Adrenal gland (tissue), 12 donors: Measurements from ENCODE around the gene TRIP11. TPM values are rescaled to one million over a fixed set of nuclear protein-coding genes. Genes with fewer than 3 reads are reported as not detected.

Experiments used
- DNase-seq, 7 donors: peaks; one replicate each; pipeline ENCODE4 v3.0.0-alpha.2; 2019 to 2020
- H3K27ac ChIP-seq, 5 donors: fragments of 200-600 bp; sonication (generic) in 4 of 5; 1 replicate in 3 of 5; 2 replicates in 2 of 5; pipeline versions ENCODE4 v1.5.1 to v1.8.0; 2016 to 2020; ENCODE audit warnings: mild to moderate bottlenecking in 1 of 5
- H3K27me3 ChIP-seq: fragments of 200-600 bp; 2 replicates; pipeline ENCODE4 v1.8.0; 2021
- H3K36me3 ChIP-seq, 2 donors: fragments of 200-600 bp; replicated peaks in 1 of 2; 1 replicate in 1 of 2; 2 replicates in 1 of 2; pipeline versions ENCODE4 v1.5.1 to v1.8.0; 2018 to 2022
- H3K4me1 ChIP-seq, 2 donors: fragments of 200-600 bp; replicated peaks in 1 of 2; 1 replicate in 1 of 2; 2 replicates in 1 of 2; pipeline versions ENCODE4 v1.5.1 to v1.8.0; 2018 to 2021
- H3K4me3 ChIP-seq, 4 donors: fragments of 200-600 bp; sonication (generic) in 3 of 4; one replicate each; pipeline ENCODE4 v1.5.1; 2016 to 2018
- H3K9me3 ChIP-seq, 3 donors: fragments of 200-600 bp; sonication (generic) in 1 of 3; replicated peaks in 1 of 3; 1 replicate in 2 of 3; 2 replicates in 1 of 3; pipeline versions ENCODE4 v1.5.1 to v1.8.0; 2016 to 2021
- CTCF ChIP-seq, 6 experiments: fragments of 450-650 bp in 4 of 6; fragments of 200-600 bp in 2 of 6; sonication (generic) in 1 of 6; IDR thresholded peaks; 1 replicate in 5 of 6; 2 replicates in 1 of 6; pipeline versions ENCODE4 v1.5.1 to v1.8.0; 2016 to 2021; ENCODE audit warnings: antibody characterized with exemption in 6 of 6, mild to moderate bottlenecking in 2 of 6, moderate library complexity in 1 of 6
- POLR2A ChIP-seq, 2 donors: fragments of 450-650 bp; IDR thresholded peaks; one replicate each; pipeline ENCODE4 v1.6.1; 2017; ENCODE audit warnings: antibody characterized with exemption in 2 of 2, mild to moderate bottlenecking in 2 of 2, moderate library complexity in 1 of 2
- WGBS, 4 donors: extraction: QIAGEN DNeasy Blood & Tissue Kit in 2 of 4; methylation state at CpG; one replicate each; pipeline versions ENCODE4 v1.1.5 to v1.1.7; 2013 to 2017; 5-methylcytosine and 5-hydroxymethylcytosine counted together
- intact Hi-C, 2 donors: fragments of 100-400 bp; cut with DNase I; formaldehyde crosslinking; loops; one replicate each; pipeline versions ENCODE4 v1.14.1 to v1.15.0; 2022 to 2023
- polyA plus RNA-seq, 3 donors: library from polyadenylated mRNA; stranded (reverse); fragments of 200-250 nt in 2 of 3; fragments of 350-450 nt in 1 of 3; fragmentation: Illumina TruSeq in 1 of 3; extraction: RNeasy Lipid Tissue Mini Kit (QIAGEN cat#74804) in 1 of 3; gene quantifications; one replicate each; pipeline ENCODE4 v1.2.3, GENCODE V29; 2013 to 2014
- total RNA-seq, 9 donors: library from RNA; depleted of rRNA in 4 of 9; stranded (reverse); fragments of >200 nt in 4 of 9; fragments of 120-200 nt in 1 of 9; fragmentation: NEBNext Ultra II Directional in 1 of 9; extraction: Animal tissue kit (Norgen Biotek cat#: 25700) in 1 of 9; gene quantifications; one replicate each; pipeline versions ENCODE4 v1.1.0 to v1.2.4, GENCODE V29; 2013 to 2023
- donor health status: healthy with polysubstance abuse.
- donor health status: Bipolar disorder and iron deficiency.
- donor health status: DM: yes; HTN: yes; CAD: no.
- donor health status: DM: no; HTN: no; CAD: no.
- donor health status: DM: no; HTN: no; CAD: no.
- donor health status: DM: yes; HTN: yes; CAD: no.

Gene TRIP11
- total and polyA plus RNA-seq, 12 donors = 3.6 to 67.4 (median 34.7) TPM

GRCh38 chr14:91985521-91986255 is 54.2 kb downstream of the TRIP11 start:
- H3K27ac ChIP-seq = peak overlapping the region in 2 of 5 donors; percentile 12 to 18
- H3K27me3 ChIP-seq = no peaks in the 10 kb centered on the region
- TF ChIP-seq CTCF (IDR thresholded peaks at IDR 0.05) (no peak), POLR2A (IDR thresholded peaks at IDR 0.05) (no peak)
- peak in 1 of 7 donors; percentile 24 for DNase-seq
- peaks cover 6 to 29% of the 10 kb centered on the region in 2 donors for H3K4me1 ChIP-seq
- H3K9me3 ChIP-seq = no peaks in the 10 kb centered on the region
- H3K4me3 ChIP-seq = no peak overlapping the region
- 31 to 46% (median 40%) methylated on average over 4 of the region's 4 CpGs for WGBS, 4 donors
- peaks cover 0 to 18% of the 10 kb centered on the region in 2 donors for H3K36me3 ChIP-seq
- intact Hi-C loops = no loop called here

- no peak for DNase-seq
- Histone ChIP-seq H3K9me3 (no peaks in the 10 kb centered on the region), H3K27ac (peak overlapping the region in 2 of 5 donors; percentile 12 to 18), H3K4me3 (no peak overlapping the region), H3K36me3 (peaks cover 0 to 18% of the 10 kb centered on the region in 2 donors), H3K27me3 (no peaks in the 10 kb centered on the region), H3K4me1 (peaks cover 6 to 35% of the 10 kb centered on the region in 2 donors)
- WGBS, 4 donors = 79 to 87% (median 87%) methylated on average over 4 of the region's 4 CpGs
- intact Hi-C loops = no loop called here
- TF ChIP-seq CTCF (IDR thresholded peaks at IDR 0.05) (no peak), POLR2A (IDR thresholded peaks at IDR 0.05) (no peak)
Measured at GRCh38 chr14:91985008-91985407, 54.9 kb downstream of the TRIP11 start.

- no peaks in the 10 kb centered on the region for H3K9me3 ChIP-seq
- no peak overlapping the region for H3K4me3 ChIP-seq
- TF ChIP-seq CTCF (IDR thresholded peaks at IDR 0.05) (no peak), POLR2A (IDR thresholded peaks at IDR 0.05) (no peak)
- no peaks in the 10 kb centered on the region for H3K27me3 ChIP-seq
- WGBS, 4 donors = 65 to 87% (median 78%) methylated on average over 4 of the region's 4 CpGs
- intact Hi-C loops = no loop called here
- peaks cover 0 to 18% of the 10 kb centered on the region in 2 donors for H3K36me3 ChIP-seq
- no peak for DNase-seq
- H3K27ac ChIP-seq = no peak overlapping the region
- peaks cover 6 to 35% of the 10 kb centered on the region in 2 donors for H3K4me1 ChIP-seq
Measured at GRCh38 chr14:91983588-91983987, 56.3 kb downstream of the TRIP11 start.

- no peaks in the 10 kb centered on the region for H3K9me3 ChIP-seq
- H3K36me3 ChIP-seq = peaks cover 0 to 6% of the 10 kb centered on the region in 2 donors
- H3K27ac ChIP-seq = peak overlapping the region in 2 of 5 donors; percentile 39 to 54
- H3K4me1 ChIP-seq = peaks cover 0 to 18% of the 10 kb centered on the region in 2 donors
- peak in 1 of 7 donors; percentile 24 for DNase-seq
- H3K27me3 ChIP-seq = no peaks in the 10 kb centered on the region
- H3K4me3 ChIP-seq = no peak overlapping the region
- intact Hi-C loops = no loop called here
- no peak for TF ChIP-seq POLR2A (IDR thresholded peaks at IDR 0.05)
- no peak for TF ChIP-seq CTCF (IDR thresholded peaks at IDR 0.05)
Measured at GRCh38 chr14:91980157-91980556, 59.7 kb downstream of the TRIP11 start.
